ENCODE measurements around the gene RNU1-3. TPM values are rescaled to one million over a fixed set of nuclear protein-coding genes. Genes with fewer than 3 reads are reported as not detected.

RNU1-3 gene
- total and polyA plus RNA-seq, 2 of the 8 experiments (the other 6 are each of a cell fraction or from before 2014, with no cell fraction given), result 145 to 1,303 TPM

DNA sequence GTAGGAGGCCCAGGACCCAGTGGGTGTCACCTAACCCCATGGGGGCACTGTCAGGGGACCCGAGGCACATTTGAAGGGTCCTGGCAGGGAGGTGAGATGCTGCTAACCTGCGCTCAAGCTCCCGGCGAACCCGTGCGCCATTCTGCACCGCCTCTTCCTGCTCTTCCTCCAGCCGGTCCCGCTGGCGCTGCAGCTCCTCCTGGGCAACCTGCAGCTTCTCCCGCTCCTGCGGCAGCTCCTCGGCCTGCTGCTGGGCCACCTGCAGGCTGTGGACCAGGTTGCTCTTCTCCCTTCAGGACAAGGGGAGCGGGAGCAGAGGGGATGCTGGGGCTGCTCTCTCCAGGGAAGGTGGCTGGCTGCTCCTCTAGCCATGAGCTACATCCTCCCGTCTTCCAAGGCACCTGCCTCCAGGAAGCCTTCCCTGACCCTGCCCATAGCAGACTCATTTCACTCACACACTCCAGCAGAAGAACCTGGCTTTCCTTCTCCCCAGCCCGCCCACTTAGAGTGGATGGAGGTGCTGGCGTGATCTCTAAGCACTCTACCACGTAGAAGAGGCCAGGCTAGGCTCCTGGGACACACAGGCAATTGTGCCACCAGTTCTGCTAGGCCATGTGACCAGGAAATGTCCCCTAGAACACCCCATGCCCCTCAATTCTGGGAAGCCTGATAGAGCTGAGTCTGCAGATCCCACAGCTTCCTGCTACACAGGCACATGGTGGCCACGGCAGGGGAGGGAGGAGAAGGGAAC is 38.2 kb downstream of the RNU1-3 start:
- H2BK120ac ChIP-seq (replicated peaks; ENCODE audit: low read depth, low read length), result no peak overlapping the region
- no peak overlapping the region for H3K56ac ChIP-seq (replicated peaks; ENCODE audit: insufficient read length, low read depth, low read length)
- peak in 1 of 2 experiments; percentile 59 for DNase-seq (ENCODE audit: low read depth in 1 of 2, low spot score in 2 of 2)
- H3K9ac ChIP-seq (replicated peaks in 1 of 4; ENCODE audit: extremely low read depth in 1 of 4, low read depth in 3 of 4, low read length in 3 of 4), result no peak overlapping the region
- no peak overlapping the region for H4K91ac ChIP-seq (replicated peaks; ENCODE audit: insufficient read length, low read length)
- peaks cover 2 to 25% (median 15%) of the 10 kb centered on the region in 4 experiments; a peak in 4 of 8 replicates for H3K36me3 ChIP-seq (ENCODE audit: control insufficient read depth in 2 of 4, insufficient read depth in 4 of 4, low read length in 3 of 4)
- H3K4me2 ChIP-seq (ENCODE audit: insufficient read depth in 1 of 2, low read depth in 2 of 2, low read length in 2 of 2), result no peak overlapping the region
- H2AK5ac ChIP-seq (ENCODE audit: low read depth, low read length), result no peak overlapping the region
- H4K20me1 ChIP-seq (replicated peaks in 1 of 2; ENCODE audit: control insufficient read depth in 1 of 2, insufficient read depth in 2 of 2, low read length in 2 of 2), result peaks cover 5 to 17% of the 10 kb centered on the region in 2 experiments
- POLR2A ChIA-PET (ENCODE audit: partially characterized antibody), result interaction anchor here (0.6 to 0.8 kb wide), 2 partner anchors 10 to 988 kb away, joined by 3 to 5 read pairs; no protein-coding TSS in a partner anchor
- no peak overlapping the region for H4K5ac ChIP-seq (ENCODE audit: insufficient read length, low read depth, low read length)
- no peak overlapping the region for H3K4ac ChIP-seq (replicated peaks; ENCODE audit: insufficient read length, low read depth, low read length)
- no peaks in the 10 kb centered on the region for H3K23me2 ChIP-seq (ENCODE audit: low read depth, low read length)
- TF ChIP-seq KDM4A (IDR thresholded peaks at IDR 0.05; ENCODE audit: low read depth, low read length, severe bottlenecking), result no peak
- no peak for TF ChIP-seq ASH2L (IDR thresholded peaks at IDR 0.05; ENCODE audit: low read length)
- TF ChIP-seq RAD21 (IDR thresholded peaks at IDR 0.05 in 1 of 2, conservative IDR thresholded peaks at IDR 0.05 in 1 of 2; ENCODE audit: low read depth in 2 of 2, low read length in 2 of 2), result peak in 1 of 2 experiments; percentile 4; a peak in 1 of 4 replicates
- TF ChIP-seq, protein P1, sequence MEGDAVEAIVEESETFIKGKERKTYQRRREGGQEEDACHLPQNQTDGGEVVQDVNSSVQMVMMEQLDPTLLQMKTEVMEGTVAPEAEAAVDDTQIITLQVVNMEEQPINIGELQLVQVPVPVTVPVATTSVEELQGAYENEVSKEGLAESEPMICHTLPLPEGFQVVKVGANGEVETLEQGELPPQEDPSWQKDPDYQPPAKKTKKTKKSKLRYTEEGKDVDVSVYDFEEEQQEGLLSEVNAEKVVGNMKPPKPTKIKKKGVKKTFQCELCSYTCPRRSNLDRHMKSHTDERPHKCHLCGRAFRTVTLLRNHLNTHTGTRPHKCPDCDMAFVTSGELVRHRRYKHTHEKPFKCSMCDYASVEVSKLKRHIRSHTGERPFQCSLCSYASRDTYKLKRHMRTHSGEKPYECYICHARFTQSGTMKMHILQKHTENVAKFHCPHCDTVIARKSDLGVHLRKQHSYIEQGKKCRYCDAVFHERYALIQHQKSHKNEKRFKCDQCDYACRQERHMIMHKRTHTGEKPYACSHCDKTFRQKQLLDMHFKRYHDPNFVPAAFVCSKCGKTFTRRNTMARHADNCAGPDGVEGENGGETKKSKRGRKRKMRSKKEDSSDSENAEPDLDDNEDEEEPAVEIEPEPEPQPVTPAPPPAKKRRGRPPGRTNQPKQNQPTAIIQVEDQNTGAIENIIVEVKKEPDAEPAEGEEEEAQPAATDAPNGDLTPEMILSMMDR (IDR thresholded peaks at IDR 0.05; ENCODE audit: control extremely low read depth in 1 of 3, insufficient read depth in 1 of 3, low read depth in 1 of 3, low read length in 3 of 3), result 0 out of 4 replicates have a peak, but pooled peaks of 1 of the 3 experiments have one; percentile 0
- no peak for FAIRE-seq
- H2BK20ac ChIP-seq (ENCODE audit: low read length), result 0 out of 2 replicates have a peak overlapping the region, but pooled peaks have one; percentile 87
- no peak overlapping the region for H2BK15ac ChIP-seq (ENCODE audit: low read length)
- no peaks in the 10 kb centered on the region for H3K79me2 ChIP-seq (ENCODE audit: control insufficient read depth in 1 of 2, insufficient read depth in 2 of 2, low read length in 2 of 2)
- H3K27ac ChIP-seq (ENCODE audit: low read depth, low read length), result no peak overlapping the region
- H3K4me1 ChIP-seq (replicated peaks in 1 of 4; ENCODE audit: control insufficient read depth in 3 of 4, insufficient read depth in 4 of 4, low read length in 3 of 4), result peaks cover 0 to 2% (median 0%) of the 10 kb centered on the region in 4 experiments; a peak in 2 of 7 replicates
- H3K23ac ChIP-seq (ENCODE audit: insufficient read length), result no peak overlapping the region
- no peaks in the 10 kb centered on the region for H3K79me1 ChIP-seq (ENCODE audit: low read depth, low read length)
- H2BK5ac ChIP-seq (ENCODE audit: low read depth, low read length), result peak overlapping the region; percentile 55; the same call in 1 of the 2 replicates
- no peak overlapping the region for H2AFZ ChIP-seq (ENCODE audit: low read length)
- H4K8ac ChIP-seq (ENCODE audit: extremely low read depth, insufficient read depth, low read length), result no peak overlapping the region
- WGBS, 2 experiments (ENCODE audit: extremely low coverage in 1 of 2, insufficient coverage in 1 of 2, insufficient read length in 1 of 2, insufficient replicate concordance in 2 of 2, low coverage in 1 of 2, low lambda C conversion rate in 2 of 2, missing lambda C conversion rate in 1 of 2), result 91% methylated on average over 19 of the region's 19 CpGs; no CpG with 5 or more reads in 1 of the 2 experiments
- no peaks in the 10 kb centered on the region for H3K9me3 ChIP-seq (ENCODE audit: insufficient read depth in 2 of 2, low read depth in 1 of 2, low read length in 1 of 2)
- no peak overlapping the region for H3K4me3 ChIP-seq (ENCODE audit: extremely low read depth in 1 of 4, insufficient read depth in 2 of 4, low read depth in 3 of 4, low read length in 4 of 4)
- CTCF ChIA-PET (ENCODE audit: partially characterized antibody), result interaction anchor here (0.8 to 13.8 kb wide), 12 partner anchors 6 to 319 kb away, joined by 3 to 239 read pairs (median 4); no protein-coding TSS in a partner anchor
- no peak overlapping the region for H3K14ac ChIP-seq (ENCODE audit: insufficient read length)
- no peak overlapping the region for H2BK12ac ChIP-seq (ENCODE audit: low read depth, low read length)
- H3K27me3 ChIP-seq (replicated peaks in 1 of 4; ENCODE audit: control insufficient read depth in 3 of 4, extremely low read depth in 1 of 4, insufficient read depth in 3 of 4, low read length in 3 of 4), result no peaks in the 10 kb centered on the region
- no peak overlapping the region for H3K18ac ChIP-seq (ENCODE audit: extremely low read depth, low read length)

Measured in H1 (cell line).